ENCODE results near the gene CRISPLD2.

DNA sequence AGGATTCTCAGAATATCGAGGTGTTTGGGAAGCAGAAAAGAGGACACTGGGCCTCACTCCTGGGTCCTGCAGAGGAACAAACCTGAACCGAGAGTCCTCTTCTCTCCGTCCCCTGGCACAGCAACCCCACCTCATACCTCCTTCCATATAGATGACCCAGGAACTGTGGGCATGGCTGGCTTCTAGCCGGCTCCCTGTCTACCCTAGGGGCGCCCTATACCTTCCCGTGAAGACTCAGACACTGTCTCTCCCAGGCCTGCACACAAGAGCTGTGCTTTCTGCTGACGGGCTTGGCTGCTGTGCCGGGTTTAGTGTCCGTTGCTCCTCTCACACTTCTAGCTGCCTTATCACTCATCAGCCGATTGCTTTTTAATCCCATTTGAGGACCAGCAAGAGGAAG is 46.5 kb upstream of the CRISPLD2 start:
- TF ChIP-seq, protein P1, sequence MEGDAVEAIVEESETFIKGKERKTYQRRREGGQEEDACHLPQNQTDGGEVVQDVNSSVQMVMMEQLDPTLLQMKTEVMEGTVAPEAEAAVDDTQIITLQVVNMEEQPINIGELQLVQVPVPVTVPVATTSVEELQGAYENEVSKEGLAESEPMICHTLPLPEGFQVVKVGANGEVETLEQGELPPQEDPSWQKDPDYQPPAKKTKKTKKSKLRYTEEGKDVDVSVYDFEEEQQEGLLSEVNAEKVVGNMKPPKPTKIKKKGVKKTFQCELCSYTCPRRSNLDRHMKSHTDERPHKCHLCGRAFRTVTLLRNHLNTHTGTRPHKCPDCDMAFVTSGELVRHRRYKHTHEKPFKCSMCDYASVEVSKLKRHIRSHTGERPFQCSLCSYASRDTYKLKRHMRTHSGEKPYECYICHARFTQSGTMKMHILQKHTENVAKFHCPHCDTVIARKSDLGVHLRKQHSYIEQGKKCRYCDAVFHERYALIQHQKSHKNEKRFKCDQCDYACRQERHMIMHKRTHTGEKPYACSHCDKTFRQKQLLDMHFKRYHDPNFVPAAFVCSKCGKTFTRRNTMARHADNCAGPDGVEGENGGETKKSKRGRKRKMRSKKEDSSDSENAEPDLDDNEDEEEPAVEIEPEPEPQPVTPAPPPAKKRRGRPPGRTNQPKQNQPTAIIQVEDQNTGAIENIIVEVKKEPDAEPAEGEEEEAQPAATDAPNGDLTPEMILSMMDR (IDR thresholded peaks at IDR 0.05): no peak
- TF ChIP-seq POLR2A (IDR thresholded peaks at IDR 0.05): no peak

All from body of pancreas (tissue), 4 donors.